Testis (tissue), 2 donors: Measurements from ENCODE around the gene PNMA1.

Experiments used
- CTCF ChIP-seq, 3 experiments: fragments of 450-650 bp in 2 of 3; fragments of 200-600 bp in 1 of 3; sonication (generic) in 1 of 3; IDR thresholded peaks; one replicate each; pipeline ENCODE4 v1.5.1; 2016 to 2019; ENCODE audit warnings: antibody characterized with exemption in 3 of 3, mild to moderate bottlenecking in 2 of 3, moderate library complexity in 1 of 3
- POLR2A ChIP-seq: fragments of 450-650 bp; IDR thresholded peaks from one replicate; pipeline ENCODE4 v1.6.1; 2017; ENCODE audit warnings: antibody characterized with exemption, mild to moderate bottlenecking, moderate library complexity

- TF ChIP-seq CTCF (IDR thresholded peaks at IDR 0.05) (no peak), POLR2A (no peak)
Observed at GRCh38 chr14:73720636-73721035, 6.5 kb upstream of the PNMA1 start.
